K562 (cell line): ENCODE data around the gene GBP7. TPM values are rescaled to one million over a fixed set of nuclear protein-coding genes. Genes with fewer than 3 reads are reported as not detected.

ENCODE experiments used
- ATAC-seq: fragments of 200-7000 bp; cut with Tn5 transposase; 3 replicates; pipeline ENCODE4 v1.9.1; 2020; ENCODE audit warnings: moderate library complexity
- BruUV-seq: library from RNA; stranded (reverse); fragments of 400-500 nt; replicated peaks from 2 replicates; lab custom pipeline; 2021; lab: Mats Ljungman, UMichigan
- CTCF ChIA-PET: fragments of 300-600 bp; formaldehyde crosslinking; extraction: SDS; loops from one replicate; lab custom pipeline; 2021; ENCODE audit warnings: low intra/inter-chr PET ratio; lab: Yijun Ruan, JAX
- POLR2A ChIA-PET: fragments of 300-600, 350-650 bp; sonication (Branson Sonifier 250); formaldehyde crosslinking; extraction: SDS; loops from one replicate; lab custom pipeline; 2021; ENCODE audit warnings: antibody characterized with exemption, inconsistent platforms; lab: Yijun Ruan, JAX
- DNase-seq, 4 experiments: peaks; one replicate each; pipeline versions ENCODE4 v3.0.0 to v3.0.0-alpha.2; 2011 to 2018; ENCODE audit warnings: low spot score in 3 of 4, mixed read lengths in 3 of 4; ENCODE audit errors: extremely low read depth in 1 of 4
- FAIRE-seq: peaks from 2 replicates; lab custom pipeline; 2011; peaks lifted over from hg19 to GRCh38; lab: Jason Lieb, UNC
- H2AFZ ChIP-seq: 2 replicates; pipeline ENCODE4 v1.6.0; 2011; ENCODE audit warnings: low read depth, low read length, control low read depth, inconsistent platforms
- H3K27ac ChIP-seq: fragments of 200-600 bp; 3 replicates; pipeline ENCODE4 v1.8.0; 2011; ENCODE audit warnings: low read depth, mild to moderate bottlenecking, control low read depth, inconsistent platforms, low read length, moderate library complexity, mixed read lengths; ENCODE audit errors: extremely low read depth
- H3K27me3 ChIP-seq, 2 experiments: fragments of 300-600 bp in 1 of 2; 2 replicates in 1 of 2; 3 replicates in 1 of 2; pipeline versions ENCODE4 v1.6.0 to v1.8.0; 2011; ENCODE audit warnings: inconsistent platforms in 2 of 2, low read length in 2 of 2, mild to moderate bottlenecking in 1 of 2, mixed read lengths in 1 of 2, moderate library complexity in 1 of 2; ENCODE audit not compliant: control insufficient read depth in 2 of 2, insufficient read depth in 2 of 2
- H3K36me3 ChIP-seq: fragments of 300-600 bp; 3 replicates; pipeline ENCODE4 v1.8.0; 2011; ENCODE audit warnings: mild to moderate bottlenecking, low read length, inconsistent platforms; ENCODE audit not compliant: control insufficient read depth, insufficient read depth
- H3K4me1 ChIP-seq, 2 experiments: fragments of 200-600 bp in 1 of 2; replicated peaks in 1 of 2; 2 replicates in 1 of 2; 3 replicates in 1 of 2; pipeline versions ENCODE4 v1.5.1 to v1.8.0; 2011; ENCODE audit warnings: inconsistent platforms in 2 of 2, low read length in 2 of 2, mild to moderate bottlenecking in 1 of 2, mixed read lengths in 1 of 2, moderate library complexity in 1 of 2; ENCODE audit not compliant: control insufficient read depth in 2 of 2, insufficient read depth in 2 of 2
- H3K4me2 ChIP-seq: 2 replicates; pipeline ENCODE4 v1.6.1; 2011; ENCODE audit warnings: low read length, control low read depth, inconsistent platforms, mixed read lengths; ENCODE audit not compliant: insufficient read depth
- H3K4me3 ChIP-seq: fragments of 200-600 bp; sonication (generic), shearing (Covaris generic); 2 replicates; pipeline ENCODE4 v1.5.1; 2016; ENCODE audit warnings: control low read depth, inconsistent platforms
- H3K79me2 ChIP-seq: fragments of 200-600 bp; 3 replicates; pipeline ENCODE4 v1.8.0; 2011; ENCODE audit warnings: low read length, inconsistent platforms; ENCODE audit not compliant: control insufficient read depth, insufficient read depth
- H3K9ac ChIP-seq, 2 experiments: 2 replicates each; pipeline versions ENCODE4 v1.6.0 to v1.6.1; 2011; ENCODE audit warnings: low read depth in 2 of 2, low read length in 2 of 2, control low read depth in 1 of 2, inconsistent platforms in 1 of 2, mild to moderate bottlenecking in 1 of 2, mixed read lengths in 1 of 2; ENCODE audit not compliant: insufficient read depth in 1 of 2
- H3K9me1 ChIP-seq: one replicate; pipeline ENCODE4 v1.6.0; 2011; ENCODE audit warnings: inconsistent platforms, mild to moderate bottlenecking, low read length, moderate library complexity; ENCODE audit not compliant: control insufficient read depth, insufficient read depth
- H3K9me3 ChIP-seq: replicated peaks from 2 replicates; pipeline ENCODE4 v1.5.1; 2011; ENCODE audit warnings: low read depth, low read length, inconsistent platforms; ENCODE audit not compliant: control insufficient read depth, insufficient read depth
- H4K20me1 ChIP-seq: replicated peaks from 2 replicates; pipeline ENCODE4 v1.6.1; 2011; ENCODE audit warnings: low read length, inconsistent platforms, mixed read lengths; ENCODE audit not compliant: control insufficient read depth, insufficient read depth
- CLOCK ChIP-seq: fragments of 250-450 bp; sonication (Bioruptor Pico); IDR thresholded peaks from 2 replicates; pipeline ENCODE4 v1.4.0; 2020; ENCODE audit warnings: mild to moderate bottlenecking, moderate library complexity, borderline replicate concordance
- GTF2B ChIP-seq: IDR thresholded peaks from 2 replicates; pipeline ENCODE4 v1.6.1; 2011; ENCODE audit not compliant: insufficient read length; ENCODE audit errors: extremely low read depth
- HCFC1 ChIP-seq: IDR thresholded peaks from 2 replicates; pipeline ENCODE4 v1.6.1; 2012; ENCODE audit warnings: low read depth, low read length, improper control_type of control experiment
- KAT7 ChIP-seq: sonication (generic); formaldehyde crosslinking; IDR thresholded peaks from 2 replicates; pipeline ENCODE4 v1.8.0; 2022; ENCODE audit warnings: missing genetic modification reagents, mild to moderate bottlenecking, borderline replicate concordance
- NCOA1 ChIP-seq: fragments of 450-650 bp; IDR thresholded peaks from 2 replicates; pipeline ENCODE4 v1.6.1; 2016; ENCODE audit warnings: low read depth
- NONO ChIP-seq, 2 experiments: fragments of 200-400 bp in 1 of 2; fragments of 450-650 bp in 1 of 2; formaldehyde crosslinking in 1 of 2; IDR thresholded peaks; 2 replicates each; pipeline ENCODE4 v1.6.1; 2017; ENCODE audit warnings: low read depth in 2 of 2, mild to moderate bottlenecking in 2 of 2, moderate library complexity in 2 of 2, low read length in 1 of 2
- PML ChIP-seq: IDR thresholded peaks from 2 replicates; pipeline ENCODE4 v1.6.1; 2012; ENCODE audit warnings: low read length, inconsistent platforms
- SPI1 ChIP-seq: IDR thresholded peaks from 2 replicates; pipeline ENCODE4 v1.6.1; 2011; ENCODE audit warnings: low read depth, low read length, control low read depth, borderline replicate concordance
- SREBF1 ChIP-seq: fragments of 150-350 bp; IDR thresholded peaks from 2 replicates; pipeline ENCODE4 v1.6.1; 2014; ENCODE audit warnings: antibody characterized with exemption, low read depth, low read length, borderline replicate concordance
- SRSF1 ChIP-seq: fragments of 200-400 bp; formaldehyde crosslinking; IDR thresholded peaks from 2 replicates; pipeline ENCODE4 v1.6.1; 2017; ENCODE audit warnings: mild to moderate bottlenecking, low read depth, low read length, moderate library complexity
- ZBTB8A ChIP-seq: fragments of 450-650 bp; IDR thresholded peaks from 2 replicates; pipeline ENCODE4 v1.6.1; 2018; ENCODE audit warnings: mild to moderate bottlenecking, moderate library complexity; ENCODE audit not compliant: partially characterized antibody
- WGBS: fragments of 100-300 bp; shearing (Covaris generic); methylation state at CpG from one replicate; pipeline ENCODE4 v1.1.6; 2016; ENCODE audit warnings: low coverage, mixed read lengths; ENCODE audit not compliant: insufficient coverage; ENCODE audit errors: missing lambda C conversion rate; 5-methylcytosine and 5-hydroxymethylcytosine counted together
- in situ Hi-C: fragments of 300-500 bp; cut with MboI; formaldehyde crosslinking; loops from 4 replicates; pipeline ENCODE4 v1.15.0; 2018; ENCODE audit warnings: inconsistent platforms, mixed read lengths
- intact Hi-C: fragments of 100-400 bp; cut with micrococcal nuclease; formaldehyde crosslinking; loops from 2 replicates; pipeline ENCODE4 v1.14.2; 2022
- polyA plus RNA-seq, 8 experiments: library from polyadenylated mRNA; depleted of rRNA in 4 of 8; stranded (reverse) in 5 of 8; unstranded in 3 of 8; fragments of >200 nt; fragmentation: Nextera tagmentation in 2 of 8; fragmentation: Illumina TruSeq in 1 of 8; extraction: Ambion mirVana in 2 of 8; extraction: Trizol in 1 of 8; gene quantifications; 2 replicates each; pipeline versions ENCODE4 v1.2.1 to v1.2.3, GENCODE V29; 2011 to 2014; ENCODE audit warnings: inconsistent platforms in 1 of 8, missing spikeins in 1 of 8
- total RNA-seq, 7 experiments: library from RNA; depleted of rRNA in 6 of 7; stranded (reverse); fragments of >200 nt in 6 of 7; fragmentation: Illumina TruSeq in 2 of 7; extraction: Trizol in 2 of 7; gene quantifications; 2 replicates each; pipeline versions ENCODE4 v1.2.1 to v1.2.3, GENCODE V29; 2011 to 2021; ENCODE audit warnings: low replicate concordance in 1 of 7
- TF ChIP-seq, protein P1 (sequence below): fragments of 450-650 bp; IDR thresholded peaks from 2 replicates; pipeline ENCODE4 v1.7.0; 2016; ENCODE audit warnings: borderline replicate concordance
- TF ChIP-seq, protein P2 (sequence below): sonication (generic); formaldehyde crosslinking; IDR thresholded peaks from 2 replicates; pipeline ENCODE4 v1.8.1; 2023; ENCODE audit warnings: mild to moderate bottlenecking, missing genetic modification reagents, moderate library complexity
- TF ChIP-seq, protein P3 (sequence below): fragments of 250-450 bp; sonication (Bioruptor Pico); IDR thresholded peaks from 2 replicates; pipeline ENCODE4 v1.8.0; 2022; ENCODE audit warnings: moderate library complexity, mild to moderate bottlenecking, inconsistent platforms

Gene GBP7
- total and polyA plus RNA-seq, 9 of the 15 experiments (the other 6 are each of a cell fraction or from before 2014, with no cell fraction given), result 0.03 TPM; not detected in 8

GRCh38 chr1:89172468-89173143, 3.2 kb downstream of the GBP7 start:
- POLR2A ChIA-PET, result interaction anchor here (0.6 to 0.7 kb wide), 2 partner anchors 66 to 177 kb away, joined by 3 read pairs; no protein-coding TSS in a partner anchor

More at GRCh38 chr1:89172468-89173143, 3.2 kb downstream of the GBP7 start:
- no peak for FAIRE-seq
- Histone ChIP-seq H3K79me2 (no peaks in the 10 kb centered on the region), H2AFZ (no peak overlapping the region), H4K20me1 (no peaks in the 10 kb centered on the region), H3K36me3 (no peaks in the 10 kb centered on the region), H3K4me1 (no peaks in the 10 kb centered on the region), H3K9ac (no peak overlapping the region), H3K4me2 (no peak overlapping the region), H3K9me1 (no peaks in the 10 kb centered on the region), H3K4me3 (no peak overlapping the region), H3K27me3 (no peaks in the 10 kb centered on the region), H3K9me3 (no peaks in the 10 kb centered on the region), H3K27ac (no peak overlapping the region)
- WGBS, result 0% methylated on average over 4 of the region's 4 CpGs
- DNase-seq, result no peak
- in situ Hi-C loops (no loop called here), intact Hi-C loops (no loop called here)
- no TSS peak for BruUV-seq
- CTCF ChIA-PET, result no interaction called here
- ATAC-seq, result no peak
- no peak for TF ChIP-seq HCFC1
- TF ChIP-seq SREBF1, result no peak
- no peak for TF ChIP-seq CLOCK (CRISPR knock-in tag)
- no peak for TF ChIP-seq NONO (IDR thresholded peaks at IDR 0.05; ENCODE audit: low read depth in 2 of 2, low read length in 1 of 2)
- TF ChIP-seq KAT7, result no peak
- no peak for TF ChIP-seq GTF2B
- TF ChIP-seq, protein P1, sequence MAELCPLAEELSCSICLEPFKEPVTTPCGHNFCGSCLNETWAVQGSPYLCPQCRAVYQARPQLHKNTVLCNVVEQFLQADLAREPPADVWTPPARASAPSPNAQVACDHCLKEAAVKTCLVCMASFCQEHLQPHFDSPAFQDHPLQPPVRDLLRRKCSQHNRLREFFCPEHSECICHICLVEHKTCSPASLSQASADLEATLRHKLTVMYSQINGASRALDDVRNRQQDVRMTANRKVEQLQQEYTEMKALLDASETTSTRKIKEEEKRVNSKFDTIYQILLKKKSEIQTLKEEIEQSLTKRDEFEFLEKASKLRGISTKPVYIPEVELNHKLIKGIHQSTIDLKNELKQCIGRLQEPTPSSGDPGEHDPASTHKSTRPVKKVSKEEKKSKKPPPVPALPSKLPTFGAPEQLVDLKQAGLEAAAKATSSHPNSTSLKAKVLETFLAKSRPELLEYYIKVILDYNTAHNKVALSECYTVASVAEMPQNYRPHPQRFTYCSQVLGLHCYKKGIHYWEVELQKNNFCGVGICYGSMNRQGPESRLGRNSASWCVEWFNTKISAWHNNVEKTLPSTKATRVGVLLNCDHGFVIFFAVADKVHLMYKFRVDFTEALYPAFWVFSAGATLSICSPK, result no peak
- no peak for TF ChIP-seq NCOA1
- no peak for TF ChIP-seq SRSF1
- TF ChIP-seq SPI1, result no peak
- no peak for TF ChIP-seq PML
- TF ChIP-seq, protein P2, sequence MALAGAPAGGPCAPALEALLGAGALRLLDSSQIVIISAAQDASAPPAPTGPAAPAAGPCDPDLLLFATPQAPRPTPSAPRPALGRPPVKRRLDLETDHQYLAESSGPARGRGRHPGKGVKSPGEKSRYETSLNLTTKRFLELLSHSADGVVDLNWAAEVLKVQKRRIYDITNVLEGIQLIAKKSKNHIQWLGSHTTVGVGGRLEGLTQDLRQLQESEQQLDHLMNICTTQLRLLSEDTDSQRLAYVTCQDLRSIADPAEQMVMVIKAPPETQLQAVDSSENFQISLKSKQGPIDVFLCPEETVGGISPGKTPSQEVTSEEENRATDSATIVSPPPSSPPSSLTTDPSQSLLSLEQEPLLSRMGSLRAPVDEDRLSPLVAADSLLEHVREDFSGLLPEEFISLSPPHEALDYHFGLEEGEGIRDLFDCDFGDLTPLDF (CRISPR knock-in tag), result no peak
- TF ChIP-seq ZBTB8A, result no peak
- TF ChIP-seq, protein P3, sequence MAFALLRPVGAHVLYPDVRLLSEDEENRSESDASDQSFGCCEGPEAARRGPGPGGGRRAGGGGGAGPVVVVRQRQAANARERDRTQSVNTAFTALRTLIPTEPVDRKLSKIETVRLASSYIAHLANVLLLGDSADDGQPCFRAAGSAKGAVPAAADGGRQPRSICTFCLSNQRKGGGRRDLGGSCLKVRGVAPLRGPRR (CRISPR knock-in tag), result no peak
